Midbrain (tissue), 1 donor: ENCODE measurements around the gene HSD17B2.

Source experiments
- DNase-seq: peaks from one replicate; lab custom pipeline; 2025; lab: John Stamatoyannopoulos, UW

HSD17B2 gene

GRCh38 chr16:82019535-82019934 lies 15.5 kb upstream of the HSD17B2 start:
- no peak for DNase-seq

GRCh38 chr16:82020051-82020450 lies 15.0 kb upstream of the HSD17B2 start:
- no peak for DNase-seq

- no peak for DNase-seq
Observed at GRCh38 chr16:82023206-82023605, 11.8 kb upstream of the HSD17B2 start.

- no peak for DNase-seq
Observed at GRCh38 chr16:82024316-82024715, 10.7 kb upstream of the HSD17B2 start.

GRCh38 chr16:82024883-82025282 lies 10.2 kb upstream of the HSD17B2 start:
- no peak for DNase-seq

GRCh38 chr16:82027629-82028064 lies 7.4 kb upstream of the HSD17B2 start:
- DNase-seq: no peak

GRCh38 chr16:82031116-82032084 lies 3.7 kb upstream of the HSD17B2 start:
- peak; percentile 44 for DNase-seq

- no peak for DNase-seq
Observed at GRCh38 chr16:82033006-82033405, 2.0 kb upstream of the HSD17B2 start.

GRCh38 chr16:82033683-82034300 lies 1.3 kb upstream of the HSD17B2 start:
- no peak for DNase-seq

- no peak for DNase-seq
Observed at GRCh38 chr16:82037251-82037650, 2.2 kb downstream of the HSD17B2 start.

GRCh38 chr16:82037666-82038065 lies 2.6 kb downstream of the HSD17B2 start:
- no peak for DNase-seq

- no peak for DNase-seq
Observed at GRCh38 chr16:82040296-82040695, 5.2 kb downstream of the HSD17B2 start.

- DNase-seq: no peak
Observed at GRCh38 chr16:82041542-82041941, 6.5 kb downstream of the HSD17B2 start.

- DNase-seq: no peak
Observed at GRCh38 chr16:82042144-82042543, 7.1 kb downstream of the HSD17B2 start.

- DNase-seq: no peak
Observed at GRCh38 chr16:82042846-82043245, 7.8 kb downstream of the HSD17B2 start.

- no peak for DNase-seq
Observed at GRCh38 chr16:82043680-82044584, 8.9 kb downstream of the HSD17B2 start.

- no peak for DNase-seq
Observed at GRCh38 chr16:82044585-82044911, 9.5 kb downstream of the HSD17B2 start.

- no peak for DNase-seq
Observed at GRCh38 chr16:82045465-82045864, 10.4 kb downstream of the HSD17B2 start.

- no peak for DNase-seq
Observed at GRCh38 chr16:82046541-82046940, 11.5 kb downstream of the HSD17B2 start.

- DNase-seq: no peak
Observed at GRCh38 chr16:82046941-82047340, 11.9 kb downstream of the HSD17B2 start.

GRCh38 chr16:82047374-82047773 lies 12.3 kb downstream of the HSD17B2 start:
- DNase-seq: no peak

GRCh38 chr16:82047787-82048186 lies 12.7 kb downstream of the HSD17B2 start:
- no peak for DNase-seq
